ENCODE data around the gene CDRT4.

The CDRT4 gene

GRCh38 chr17:15467592-15467991, at the start of gene CDRT4:
TSS of gene CDRT4 (minus strand) at chr17:15467621. CDS start at chr17:15440238, 27,383 bp downstream.
- DNase-seq (ENCODE audit: low spot score) = no peak
- no peak for TF ChIP-seq CTCF (IDR thresholded peaks at IDR 0.05; ENCODE audit: extremely low read depth, missing control alignments)

GRCh38 chr17:15516150-15516549, 48.7 kb upstream of the CDRT4 start:
- no peak for TF ChIP-seq CTCF (IDR thresholded peaks at IDR 0.05; ENCODE audit: extremely low read depth, missing control alignments)
- DNase-seq (ENCODE audit: low spot score) = no peak

GRCh38 chr17:15514469-15514868, 47.0 kb upstream of the CDRT4 start:
- DNase-seq (ENCODE audit: low spot score) = no peak
- no peak for TF ChIP-seq CTCF (IDR thresholded peaks at IDR 0.05; ENCODE audit: extremely low read depth, missing control alignments)

- no peak for DNase-seq (ENCODE audit: low spot score)
- no peak for TF ChIP-seq CTCF (IDR thresholded peaks at IDR 0.05; ENCODE audit: extremely low read depth, missing control alignments)
Measured at GRCh38 chr17:15513856-15514459, 46.5 kb upstream of the CDRT4 start.

- DNase-seq (ENCODE audit: low spot score) = no peak
- no peak for TF ChIP-seq CTCF (IDR thresholded peaks at IDR 0.05; ENCODE audit: extremely low read depth, missing control alignments)
Measured at GRCh38 chr17:15513058-15513791, 45.8 kb upstream of the CDRT4 start.

- no peak for DNase-seq (ENCODE audit: low spot score)
- TF ChIP-seq CTCF (IDR thresholded peaks at IDR 0.05; ENCODE audit: extremely low read depth, missing control alignments) = no peak
Measured at GRCh38 chr17:15512071-15512709, 44.8 kb upstream of the CDRT4 start.

GRCh38 chr17:15511142-15511541, 43.7 kb upstream of the CDRT4 start:
- no peak for TF ChIP-seq CTCF (IDR thresholded peaks at IDR 0.05; ENCODE audit: extremely low read depth, missing control alignments)
- DNase-seq (ENCODE audit: low spot score) = no peak
